ENCODE data around the gene PRR22.

DNA sequence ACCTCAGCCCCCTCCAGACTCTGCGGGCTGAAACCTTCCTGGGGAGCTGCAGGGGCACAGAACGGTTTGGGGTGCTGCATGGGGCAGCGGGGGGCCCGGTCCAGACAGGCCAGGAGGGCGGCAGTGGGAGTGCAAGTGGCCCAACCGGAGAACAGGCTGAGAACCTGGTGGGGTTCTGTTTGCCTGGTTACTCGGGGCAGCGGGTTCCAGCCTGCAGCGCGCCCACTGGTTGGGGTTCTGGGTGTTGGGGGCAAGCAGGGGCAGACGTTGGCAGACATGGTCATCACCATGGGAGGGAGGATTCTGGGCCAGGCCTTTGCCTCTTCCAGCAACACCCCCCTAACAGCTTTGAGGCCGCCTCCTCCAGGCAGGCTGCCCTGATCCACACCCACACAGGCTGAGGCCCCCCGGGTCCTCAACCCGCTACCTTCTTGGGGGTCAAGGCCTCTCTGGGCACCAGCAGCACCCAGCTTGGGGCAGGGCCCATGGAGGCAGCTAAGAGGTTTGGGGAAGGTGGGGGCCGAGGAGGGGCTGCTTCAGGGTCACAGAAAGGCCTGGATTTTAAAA is at the start of gene PRR22:
- TF ChIP-seq, protein P1, sequence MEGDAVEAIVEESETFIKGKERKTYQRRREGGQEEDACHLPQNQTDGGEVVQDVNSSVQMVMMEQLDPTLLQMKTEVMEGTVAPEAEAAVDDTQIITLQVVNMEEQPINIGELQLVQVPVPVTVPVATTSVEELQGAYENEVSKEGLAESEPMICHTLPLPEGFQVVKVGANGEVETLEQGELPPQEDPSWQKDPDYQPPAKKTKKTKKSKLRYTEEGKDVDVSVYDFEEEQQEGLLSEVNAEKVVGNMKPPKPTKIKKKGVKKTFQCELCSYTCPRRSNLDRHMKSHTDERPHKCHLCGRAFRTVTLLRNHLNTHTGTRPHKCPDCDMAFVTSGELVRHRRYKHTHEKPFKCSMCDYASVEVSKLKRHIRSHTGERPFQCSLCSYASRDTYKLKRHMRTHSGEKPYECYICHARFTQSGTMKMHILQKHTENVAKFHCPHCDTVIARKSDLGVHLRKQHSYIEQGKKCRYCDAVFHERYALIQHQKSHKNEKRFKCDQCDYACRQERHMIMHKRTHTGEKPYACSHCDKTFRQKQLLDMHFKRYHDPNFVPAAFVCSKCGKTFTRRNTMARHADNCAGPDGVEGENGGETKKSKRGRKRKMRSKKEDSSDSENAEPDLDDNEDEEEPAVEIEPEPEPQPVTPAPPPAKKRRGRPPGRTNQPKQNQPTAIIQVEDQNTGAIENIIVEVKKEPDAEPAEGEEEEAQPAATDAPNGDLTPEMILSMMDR (IDR thresholded peaks at IDR 0.05): no peak
- no peak for TF ChIP-seq POLR2A (IDR thresholded peaks at IDR 0.05)
